H1 (cell line): Measurements from ENCODE around the gene TNIK. TPM values are rescaled to one million over a fixed set of nuclear protein-coding genes. Genes with fewer than 3 reads are reported as not detected.

Experiments
- CTCF ChIA-PET: fragments of 300-600 bp; sonication (Branson Sonifier 250); formaldehyde crosslinking; loops from one replicate; lab custom pipeline; 2021; ENCODE audit not compliant: partially characterized antibody; lab: Charles Lee
- POLR2A ChIA-PET: fragments of 300-600 bp; sonication (Branson Sonifier 250); formaldehyde crosslinking; loops from one replicate; lab custom pipeline; 2021; ENCODE audit warnings: inconsistent platforms; ENCODE audit not compliant: partially characterized antibody; lab: Charles Lee
- DNase-seq, 2 experiments: peaks; one replicate each; pipeline versions ENCODE4 v3.0.0 to v3.0.0-alpha.2; 2010 to 2022; ENCODE audit warnings: low spot score in 2 of 2, low read depth in 1 of 2, mixed read lengths in 1 of 2
- FAIRE-seq: peaks from 2 replicates; lab custom pipeline; 2011; peaks lifted over from hg19 to GRCh38; lab: Jason Lieb, UNC
- H2AFZ ChIP-seq: 2 replicates; pipeline ENCODE4 v1.8.1; 2012; ENCODE audit warnings: low read length, inconsistent platforms
- H2AK5ac ChIP-seq: 2 replicates; pipeline ENCODE4 v1.6.1; 2013; ENCODE audit warnings: low read depth, low read length
- H2BK120ac ChIP-seq: replicated peaks from 2 replicates; pipeline ENCODE3; 2013; ENCODE audit warnings: low read depth, low read length, inconsistent platforms
- H2BK12ac ChIP-seq: 2 replicates; pipeline ENCODE4 v1.6.1; 2013; ENCODE audit warnings: low read depth, low read length
- H2BK15ac ChIP-seq: 2 replicates; pipeline ENCODE4 v1.6.1; 2013; ENCODE audit warnings: low read length
- H2BK20ac ChIP-seq: 2 replicates; pipeline ENCODE4 v1.6.1; 2013; ENCODE audit warnings: low read length
- H2BK5ac ChIP-seq: 2 replicates; pipeline ENCODE4 v1.6.1; 2013; ENCODE audit warnings: low read depth, low read length
- H3K14ac ChIP-seq: 2 replicates; pipeline ENCODE4 v1.6.1; 2013; ENCODE audit warnings: inconsistent platforms; ENCODE audit not compliant: insufficient read length
- H3K18ac ChIP-seq: 2 replicates; pipeline ENCODE4 v1.6.1; 2013; ENCODE audit warnings: low read length; ENCODE audit errors: extremely low read depth
- H3K23ac ChIP-seq: 2 replicates; pipeline ENCODE4 v1.6.1; 2013; ENCODE audit warnings: inconsistent platforms; ENCODE audit not compliant: insufficient read length
- H3K23me2 ChIP-seq: 2 replicates; pipeline ENCODE4 v1.6.1; 2013; ENCODE audit warnings: low read depth, low read length
- H3K27ac ChIP-seq: 2 replicates; pipeline ENCODE4 v1.6.1; 2011; ENCODE audit warnings: low read depth, low read length, inconsistent platforms
- H3K27me3 ChIP-seq, 4 experiments: replicated peaks in 1 of 4; 1 replicate in 1 of 4; 2 replicates in 3 of 4; pipeline versions ENCODE4 v1.6.1 to v1.8.1; 2011 to 2013; ENCODE audit warnings: low read length in 3 of 4, mild to moderate bottlenecking in 3 of 4, inconsistent platforms in 2 of 4, mixed read lengths in 2 of 4, moderate library complexity in 1 of 4; ENCODE audit not compliant: control insufficient read depth in 3 of 4, insufficient read depth in 3 of 4; ENCODE audit errors: extremely low read depth in 1 of 4
- H3K36me3 ChIP-seq, 4 experiments: 2 replicates each; pipeline versions ENCODE4 v1.6.1 to v1.8.1; 2011 to 2013; ENCODE audit warnings: mild to moderate bottlenecking in 4 of 4, low read length in 3 of 4, moderate library complexity in 2 of 4, control low read depth in 1 of 4, inconsistent platforms in 1 of 4; ENCODE audit not compliant: insufficient read depth in 4 of 4, control insufficient read depth in 2 of 4
- H3K4ac ChIP-seq: replicated peaks from 2 replicates; pipeline ENCODE3; 2013; ENCODE audit warnings: low read length, low read depth, mixed read lengths, inconsistent platforms; ENCODE audit not compliant: insufficient read length
- H3K4me1 ChIP-seq, 4 experiments: replicated peaks in 1 of 4; 1 replicate in 1 of 4; 2 replicates in 3 of 4; pipeline versions ENCODE4 v1.6.1 to v1.8.1; 2011 to 2013; ENCODE audit warnings: low read length in 3 of 4, inconsistent platforms in 2 of 4, mixed read lengths in 1 of 4; ENCODE audit not compliant: insufficient read depth in 4 of 4, control insufficient read depth in 3 of 4
- H3K4me2 ChIP-seq, 2 experiments: 2 replicates each; pipeline versions ENCODE4 v1.6.1 to v1.8.1; 2011 to 2013; ENCODE audit warnings: low read depth in 2 of 2, low read length in 2 of 2, control low read depth in 1 of 2, inconsistent platforms in 1 of 2, mild to moderate bottlenecking in 1 of 2; ENCODE audit not compliant: insufficient read depth in 1 of 2
- H3K4me3 ChIP-seq, 4 experiments: fragments of 200-600, 300-600 bp in 1 of 4; sonication (generic), shearing (Covaris generic), sonication (Bioruptor Twin) in 1 of 4; 2 replicates each; pipeline versions ENCODE4 v1.5.1 to v1.8.1; 2011 to 2016; ENCODE audit warnings: low read length in 4 of 4, low read depth in 3 of 4, control low read depth in 2 of 4, inconsistent platforms in 2 of 4, mild to moderate bottlenecking in 2 of 4, mixed read lengths in 1 of 4, moderate library complexity in 1 of 4; ENCODE audit not compliant: insufficient read depth in 2 of 4; ENCODE audit errors: extremely low read depth in 1 of 4
- H3K56ac ChIP-seq: replicated peaks from 2 replicates; pipeline ENCODE3; 2013; ENCODE audit warnings: low read depth, mild to moderate bottlenecking, mixed read lengths, low read length, inconsistent platforms; ENCODE audit not compliant: insufficient read length
- H3K79me1 ChIP-seq: 2 replicates; pipeline ENCODE4 v1.6.1; 2013; ENCODE audit warnings: low read depth, low read length, control low read depth
- H3K79me2 ChIP-seq, 2 experiments: 2 replicates each; pipeline versions ENCODE4 v1.6.1 to v1.8.1; 2012 to 2013; ENCODE audit warnings: low read length in 2 of 2, mild to moderate bottlenecking in 2 of 2, inconsistent platforms in 1 of 2; ENCODE audit not compliant: insufficient read depth in 2 of 2, control insufficient read depth in 1 of 2
- H3K9ac ChIP-seq, 4 experiments: replicated peaks in 1 of 4; 1 replicate in 1 of 4; 2 replicates in 3 of 4; pipeline versions ENCODE4 v1.6.1 to v1.8.1; 2011 to 2013; ENCODE audit warnings: low read depth in 3 of 4, low read length in 3 of 4, control low read depth in 2 of 4, mild to moderate bottlenecking in 2 of 4, moderate library complexity in 2 of 4, inconsistent platforms in 1 of 4; ENCODE audit errors: extremely low read depth in 1 of 4
- H3K9me3 ChIP-seq, 2 experiments: 2 replicates each; pipeline versions ENCODE4 v1.6.1 to v1.8.1; 2012 to 2013; ENCODE audit warnings: mild to moderate bottlenecking in 2 of 2, moderate library complexity in 2 of 2, control low read depth in 1 of 2, inconsistent platforms in 1 of 2, low read depth in 1 of 2, low read length in 1 of 2, mixed read lengths in 1 of 2; ENCODE audit not compliant: insufficient read depth in 2 of 2
- H4K20me1 ChIP-seq, 2 experiments: replicated peaks in 1 of 2; 2 replicates each; pipeline versions ENCODE3 to v1.8.1; 2011 to 2013; ENCODE audit warnings: inconsistent platforms in 2 of 2, low read length in 2 of 2, mild to moderate bottlenecking in 1 of 2; ENCODE audit not compliant: insufficient read depth in 2 of 2, control insufficient read depth in 1 of 2
- H4K5ac ChIP-seq: 2 replicates; pipeline ENCODE4 v1.6.1; 2013; ENCODE audit warnings: low read length, low read depth, mixed read lengths, inconsistent platforms; ENCODE audit not compliant: insufficient read length
- H4K8ac ChIP-seq: 2 replicates; pipeline ENCODE4 v1.8.0; 2013; ENCODE audit warnings: mild to moderate bottlenecking, moderate library complexity, low read length, inconsistent platforms; ENCODE audit not compliant: insufficient read depth; ENCODE audit errors: extremely low read depth
- H4K91ac ChIP-seq: replicated peaks from 2 replicates; pipeline ENCODE3; 2013; ENCODE audit warnings: low read length, mixed read lengths, inconsistent platforms; ENCODE audit not compliant: insufficient read length
- BACH1 ChIP-seq: IDR thresholded peaks from 2 replicates; pipeline ENCODE4 v1.6.1; 2012; ENCODE audit warnings: low read length, improper control_type of control experiment
- CEBPB ChIP-seq: IDR thresholded peaks from 2 replicates; pipeline ENCODE4 v1.6.1; 2012; ENCODE audit warnings: low read depth, low read length
- CREB1 ChIP-seq: IDR thresholded peaks from 2 replicates; pipeline ENCODE4 v1.6.1; 2012; ENCODE audit warnings: inconsistent platforms
- EGR1 ChIP-seq: IDR thresholded peaks from 2 replicates; pipeline ENCODE4 v1.6.1; 2011; ENCODE audit warnings: low read depth, low read length, borderline replicate concordance
- FOSL1 ChIP-seq: IDR thresholded peaks from 2 replicates; pipeline ENCODE4 v1.6.1; 2011; ENCODE audit warnings: mild to moderate bottlenecking, low read depth, low read length, moderate library complexity; ENCODE audit not compliant: insufficient read depth
- POLR2A ChIP-seq, 2 experiments: IDR thresholded peaks; 1 replicate in 1 of 2; 2 replicates in 1 of 2; pipeline ENCODE4 v1.6.1; 2011; ENCODE audit warnings: low read depth in 2 of 2, low read length in 2 of 2, mild to moderate bottlenecking in 2 of 2; ENCODE audit errors: control extremely low read depth in 1 of 2
- RFX5 ChIP-seq: IDR thresholded peaks from 2 replicates; pipeline ENCODE4 v1.6.1; 2011; ENCODE audit warnings: low read depth, low read length, improper control_type of control experiment, borderline replicate concordance
- RXRA ChIP-seq: IDR thresholded peaks from 2 replicates; pipeline ENCODE4 v1.6.1; 2011; ENCODE audit warnings: low read depth, mild to moderate bottlenecking, low read length, moderate library complexity; ENCODE audit not compliant: insufficient read depth
- SIN3A ChIP-seq, 2 experiments: IDR thresholded peaks in 1 of 2; conservative IDR thresholded peaks in 1 of 2; 2 replicates each; pipeline ENCODE4 v1.6.1; 2011 to 2012; ENCODE audit warnings: low read length in 2 of 2, improper control_type of control experiment in 1 of 2, low read depth in 1 of 2, mild to moderate bottlenecking in 1 of 2
- SP2 ChIP-seq: IDR thresholded peaks from 2 replicates; pipeline ENCODE4 v1.6.1; 2012; ENCODE audit warnings: mild to moderate bottlenecking, low read length, inconsistent platforms
- SP4 ChIP-seq: IDR thresholded peaks from 2 replicates; pipeline ENCODE4 v1.6.1; 2012; ENCODE audit warnings: low read length, inconsistent platforms
- TEAD4 ChIP-seq: IDR thresholded peaks from 2 replicates; pipeline ENCODE4 v1.6.1; 2012; ENCODE audit warnings: low read depth, low read length, inconsistent platforms, mixed read lengths
- ZNF274 ChIP-seq: IDR thresholded peaks from 2 replicates; pipeline ENCODE4 v1.7.0; 2012; ENCODE audit warnings: low read length, borderline replicate concordance; ENCODE audit errors: extremely low read depth
- polyA plus RNA-seq, 7 experiments: library from polyadenylated mRNA; depleted of rRNA in 3 of 7; stranded (reverse) in 5 of 7; unstranded in 2 of 7; fragments of >200 nt in 5 of 7; fragments of 200-250 nt in 2 of 7; gene quantifications; 1 replicate in 5 of 7; 2 replicates in 1 of 7; 4 replicates in 1 of 7; pipeline versions ENCODE4 v1.2.1 to v1.2.3, GENCODE V29; 2011 to 2013; ENCODE audit warnings: missing spikeins in 2 of 7, mixed read lengths in 2 of 7
- total RNA-seq: library from RNA; stranded (reverse); fragmentation: NEBNext Ultra II Directional; extraction: Animal tissue kit (Norgen Biotek cat#: 25700); gene quantifications from 2 replicates; pipeline ENCODE4 v1.2.1, GENCODE V29; 2021
- TF ChIP-seq, protein P1 (sequence below): IDR thresholded peaks from 2 replicates; pipeline ENCODE4 v1.6.1; 2011; ENCODE audit warnings: low read length, improper control_type of control experiment
- TF ChIP-seq, protein P2 (sequence below): IDR thresholded peaks from 2 replicates; pipeline ENCODE4 v1.6.1; 2011; ENCODE audit warnings: low read depth, mild to moderate bottlenecking, low read length; ENCODE audit not compliant: insufficient read depth

Gene TNIK
- total and polyA plus RNA-seq, 2 of the 8 experiments (the other 6 are each of a cell fraction or from before 2014, with no cell fraction given), result 7.4 to 42.0 TPM

DNA sequence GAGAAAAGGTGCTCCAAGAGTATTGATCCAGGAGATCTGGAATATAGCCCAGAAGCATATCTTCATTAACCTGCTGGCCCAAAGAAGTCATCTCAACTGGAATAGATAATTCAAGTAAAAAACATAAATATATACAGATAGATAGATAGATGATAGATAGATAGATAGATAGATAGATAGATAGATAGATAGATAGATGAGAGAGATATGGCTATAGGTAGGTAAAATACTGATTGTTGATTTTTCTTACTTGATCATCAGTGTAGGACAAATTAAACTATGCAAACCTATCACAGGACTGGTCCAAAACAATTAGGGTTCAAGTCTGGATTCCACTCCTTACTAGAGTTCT, 83.6 kb downstream of the TNIK start:
- no peak overlapping the region for H2BK12ac ChIP-seq
- TF ChIP-seq RFX5, result no peak
- TF ChIP-seq EGR1, result no peak
- no peak for TF ChIP-seq CEBPB
- no peak for TF ChIP-seq FOSL1
- TF ChIP-seq CREB1, result no peak
- TF ChIP-seq ZNF274, result no peak
- no peak for TF ChIP-seq BACH1
- no peak for TF ChIP-seq SIN3A (conservative IDR thresholded peaks at IDR 0.05 in 1 of 2, IDR thresholded peaks at IDR 0.05 in 1 of 2; ENCODE audit: low read depth in 1 of 2, low read length in 2 of 2)
- TF ChIP-seq RXRA, result no peak
- no peak for TF ChIP-seq SP4
- no peak for TF ChIP-seq POLR2A (IDR thresholded peaks at IDR 0.05; ENCODE audit: control extremely low read depth in 1 of 2, low read depth in 2 of 2, low read length in 2 of 2)
- TF ChIP-seq, protein P1, sequence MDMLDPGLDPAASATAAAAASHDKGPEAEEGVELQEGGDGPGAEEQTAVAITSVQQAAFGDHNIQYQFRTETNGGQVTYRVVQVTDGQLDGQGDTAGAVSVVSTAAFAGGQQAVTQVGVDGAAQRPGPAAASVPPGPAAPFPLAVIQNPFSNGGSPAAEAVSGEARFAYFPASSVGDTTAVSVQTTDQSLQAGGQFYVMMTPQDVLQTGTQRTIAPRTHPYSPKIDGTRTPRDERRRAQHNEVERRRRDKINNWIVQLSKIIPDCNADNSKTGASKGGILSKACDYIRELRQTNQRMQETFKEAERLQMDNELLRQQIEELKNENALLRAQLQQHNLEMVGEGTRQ, result no peak
- no peak for TF ChIP-seq TEAD4
- TF ChIP-seq SP2, result no peak
- TF ChIP-seq, protein P2, sequence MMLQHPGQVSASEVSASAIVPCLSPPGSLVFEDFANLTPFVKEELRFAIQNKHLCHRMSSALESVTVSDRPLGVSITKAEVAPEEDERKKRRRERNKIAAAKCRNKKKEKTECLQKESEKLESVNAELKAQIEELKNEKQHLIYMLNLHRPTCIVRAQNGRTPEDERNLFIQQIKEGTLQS, result no peak

More for the DNA sequence above, 83.6 kb downstream of the TNIK start:
- ChIA-PET POLR2A (interaction anchor here (1.4 kb wide), 1 partner anchor 16 kb away, joined by 3 read pairs; no protein-coding TSS in a partner anchor), CTCF (interaction anchor here (0.6 to 1.2 kb wide), 2 partner anchors 46 to 51 kb away, joined by 3 read pairs; no protein-coding TSS in a partner anchor)
- H4K91ac ChIP-seq, result no peak overlapping the region
- peaks cover 0 to 9% (median 5%) of the 10 kb centered on the region in 4 experiments; a peak in 3 of 7 replicates for H3K4me1 ChIP-seq
- no peak overlapping the region for H3K14ac ChIP-seq
- no peak for FAIRE-seq
- no peak overlapping the region for H2AK5ac ChIP-seq
- H3K18ac ChIP-seq, result no peak overlapping the region
- no peaks in the 10 kb centered on the region for H3K36me3 ChIP-seq
- H3K27me3 ChIP-seq, result no peaks in the 10 kb centered on the region
- DNase-seq, result no peak
- H3K23ac ChIP-seq, result no peak overlapping the region
- no peak overlapping the region for H4K8ac ChIP-seq
- H3K27ac ChIP-seq, result no peak overlapping the region
- H3K9me3 ChIP-seq, result no peaks in the 10 kb centered on the region
- H2BK120ac ChIP-seq, result no peak overlapping the region
- H3K79me1 ChIP-seq, result peaks cover 2% of the 10 kb centered on the region; the same call in 1 of the 2 replicates
- no peak overlapping the region for H2BK20ac ChIP-seq
- H2BK15ac ChIP-seq, result no peak overlapping the region
- no peak overlapping the region for H3K4ac ChIP-seq
- H3K79me2 ChIP-seq, result peaks cover 0 to 61% of the 10 kb centered on the region in 2 experiments; a peak in 2 of 4 replicates
- H3K56ac ChIP-seq, result no peak overlapping the region
- no peak overlapping the region for H2BK5ac ChIP-seq
- H3K4me3 ChIP-seq, result no peak overlapping the region
- no peak overlapping the region for H2AFZ ChIP-seq
- H4K5ac ChIP-seq, result no peak overlapping the region
- H3K4me2 ChIP-seq, result no peak overlapping the region
- H3K23me2 ChIP-seq, result no peaks in the 10 kb centered on the region; the same call in 1 of the 2 replicates
- no peak overlapping the region for H3K9ac ChIP-seq
- peaks cover 0 to 2% of the 10 kb centered on the region in 2 experiments for H4K20me1 ChIP-seq
